GM18505 (cell line): ENCODE results near the gene FAM110A.

Experiments
- ATAC-seq: cut with Tn5 transposase; IDR thresholded peaks from one replicate; pipeline ENCODE4 v1.9.1; 2021; ENCODE audit not compliant: unreplicated experiment
- POLR2A ChIP-seq: IDR thresholded peaks from 4 replicates; pipeline ENCODE4 v1.6.1; 2011; ENCODE audit warnings: borderline replicate concordance; ENCODE audit not compliant: insufficient read depth, insufficient read length; ENCODE audit errors: extremely low read depth

The FAM110A gene

DNA sequence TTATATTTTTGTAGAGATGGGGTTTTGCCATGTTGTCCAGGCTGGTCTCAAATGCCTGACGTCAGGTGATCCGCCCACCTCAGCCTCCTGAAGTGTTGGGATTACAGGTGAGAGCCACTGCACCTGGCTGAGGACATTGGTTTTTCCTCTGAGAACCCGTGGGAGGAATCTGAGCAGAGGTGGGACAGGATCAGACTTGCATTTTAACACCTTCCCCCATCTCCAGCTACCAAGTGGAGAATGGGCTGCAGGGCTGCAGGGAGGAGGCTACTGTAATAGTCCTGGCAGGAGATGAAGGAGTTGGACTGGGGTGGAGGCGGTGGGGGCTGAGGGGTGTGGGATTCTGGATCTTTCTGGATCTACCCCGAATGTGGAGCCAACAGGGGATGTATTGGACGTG, 24.5 kb downstream of the FAM110A start:
- TF ChIP-seq POLR2A, result no peak
- ATAC-seq, result no peak

DNA sequence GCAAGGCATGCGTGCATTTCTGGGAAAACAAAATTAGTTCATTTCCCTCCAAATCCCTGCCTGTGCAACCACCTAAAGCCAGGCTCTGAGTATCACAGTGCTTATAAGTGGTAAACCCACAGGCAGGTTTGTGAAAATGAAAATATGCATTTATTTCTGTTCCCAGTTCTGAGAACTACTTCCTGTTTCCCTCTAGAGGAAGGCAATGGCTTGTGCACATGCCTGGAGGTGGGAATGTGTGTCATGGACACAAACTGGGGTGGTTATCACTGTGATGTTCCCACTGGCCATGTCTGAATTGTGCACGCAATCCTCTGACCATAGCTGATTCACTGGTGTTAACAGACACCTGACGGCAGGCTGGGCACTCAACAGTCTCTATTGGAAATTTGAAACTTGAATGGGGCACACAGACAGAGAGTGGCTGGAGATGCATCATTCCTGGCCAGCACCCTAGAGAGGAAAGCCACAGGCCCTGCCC, 26.3 kb downstream of the FAM110A start:
- no peak for ATAC-seq
- TF ChIP-seq POLR2A, result no peak

DNA sequence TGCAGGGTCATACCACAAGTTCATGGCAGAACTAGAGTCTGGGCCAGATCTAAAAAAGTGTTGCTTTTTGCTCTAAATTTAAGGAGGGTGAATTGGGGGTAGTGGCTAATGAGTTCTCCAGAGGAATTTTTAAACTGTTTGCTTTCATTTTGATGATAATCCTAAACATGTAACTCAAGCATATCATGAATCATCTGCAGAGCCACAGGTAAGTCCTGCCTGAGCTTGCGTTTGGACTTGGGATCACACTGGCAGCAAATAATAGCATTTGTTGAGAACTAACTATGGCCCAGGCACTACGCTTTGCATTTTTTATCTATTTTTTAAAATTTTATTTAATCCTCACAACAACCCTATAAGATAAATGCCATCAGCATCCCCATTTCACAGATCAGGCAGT, 27.4 kb downstream of the FAM110A start:
- no peak for TF ChIP-seq POLR2A
- ATAC-seq, result no peak

DNA sequence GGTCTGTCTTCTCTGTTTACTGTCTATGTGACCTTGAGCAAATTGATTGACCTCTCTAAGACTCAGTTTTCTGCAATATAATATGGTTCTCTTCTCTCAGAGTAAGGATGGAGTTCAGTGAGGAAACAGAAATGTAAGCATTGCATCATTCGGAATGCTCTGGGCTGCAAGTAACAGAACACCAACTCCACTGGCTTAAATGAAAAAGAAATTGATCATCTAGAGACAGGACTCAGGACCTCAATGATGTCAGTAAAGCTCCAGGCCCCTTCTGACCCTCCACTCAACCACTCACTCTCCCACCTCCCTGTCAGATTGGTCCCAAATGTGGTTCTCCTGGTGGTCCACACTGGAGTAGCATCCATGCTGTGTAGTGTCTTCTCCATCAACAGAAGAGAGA, 31.9 kb downstream of the FAM110A start:
- TF ChIP-seq POLR2A, result no peak

DNA sequence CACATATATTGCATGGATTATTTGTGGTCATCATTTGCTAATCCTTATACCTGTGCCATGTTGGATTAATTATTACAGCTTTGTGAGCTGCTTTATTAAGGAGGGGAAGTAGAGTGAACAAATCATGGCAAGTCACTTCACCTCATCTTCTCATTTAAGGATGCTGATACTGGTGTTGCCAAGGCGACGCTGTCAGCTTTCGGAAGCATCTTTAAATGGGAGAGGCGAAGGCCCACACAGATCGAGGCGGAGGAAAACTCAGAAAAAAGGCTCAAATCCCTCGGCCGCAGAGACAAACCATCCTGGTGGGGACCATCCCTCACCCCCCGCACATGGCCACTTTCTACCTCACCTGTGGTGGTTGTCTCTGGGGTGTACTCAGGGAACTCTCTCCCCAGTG, 34.8 kb downstream of the FAM110A start:
- ATAC-seq, result no peak
- TF ChIP-seq POLR2A, result no peak

More for the DNA sequence above, 31.9 kb downstream of the FAM110A start:
- no peak for ATAC-seq

DNA sequence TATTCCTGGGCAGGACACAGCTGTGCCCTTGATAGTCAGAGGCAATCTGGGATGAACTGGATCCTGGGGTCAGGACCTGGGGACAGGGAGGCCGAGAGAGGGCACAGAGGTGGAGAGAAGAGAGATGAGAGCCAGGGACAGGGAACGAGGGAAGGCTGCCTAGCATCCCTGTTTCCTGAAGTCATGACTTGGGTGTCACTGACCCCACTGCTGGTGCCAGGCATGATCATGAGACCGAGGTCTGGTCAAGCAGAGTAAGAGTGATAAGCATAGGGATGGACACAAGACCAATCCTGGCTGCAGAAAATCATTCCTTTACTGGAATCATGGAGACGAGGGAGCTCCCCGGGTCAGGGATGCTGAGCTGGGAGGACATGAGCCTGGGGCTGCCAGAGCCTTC, 36.1 kb downstream of the FAM110A start:
- TF ChIP-seq POLR2A, result no peak
- ATAC-seq, result no peak

DNA sequence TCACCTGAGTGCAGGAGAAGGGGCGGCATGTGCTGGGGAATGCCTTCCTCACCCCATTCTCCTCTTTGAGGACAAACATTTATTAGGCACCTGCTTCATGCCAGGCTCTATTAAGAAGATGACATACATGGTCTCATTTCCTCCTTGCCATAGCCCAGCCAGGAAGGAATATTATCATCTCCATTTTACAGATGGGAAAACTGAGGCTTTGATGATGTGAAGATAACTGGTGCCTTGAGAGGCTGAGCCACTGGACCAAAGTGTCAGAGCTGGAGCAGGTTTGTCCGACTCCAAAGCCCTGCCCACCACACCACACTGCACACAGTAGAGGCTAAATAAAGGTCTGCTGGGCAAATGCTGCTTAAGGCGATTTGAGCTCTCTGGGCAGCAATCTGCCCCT, 37.2 kb downstream of the FAM110A start:
- ATAC-seq, result no peak
- no peak for TF ChIP-seq POLR2A

DNA sequence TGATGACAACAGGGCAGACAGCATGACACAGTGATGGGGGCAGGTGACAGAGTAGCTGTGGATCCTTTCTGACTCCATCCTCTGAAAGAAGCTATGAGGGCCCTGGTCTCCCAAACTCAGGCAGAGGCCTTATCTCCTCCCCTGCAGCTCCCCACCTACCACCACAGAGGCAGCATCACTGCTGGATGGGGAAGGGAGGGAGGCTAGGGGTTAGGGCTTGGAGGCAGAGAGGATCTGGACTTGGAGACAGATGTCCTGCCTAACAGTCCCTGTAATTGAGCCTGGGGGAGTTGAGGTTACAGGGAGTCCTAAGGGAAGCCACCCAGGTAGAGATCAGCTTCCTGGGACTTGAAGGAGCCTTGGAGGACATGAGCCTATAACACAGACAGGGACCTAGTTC, 37.9 kb downstream of the FAM110A start:
- no peak for TF ChIP-seq POLR2A
- ATAC-seq, result no peak

DNA sequence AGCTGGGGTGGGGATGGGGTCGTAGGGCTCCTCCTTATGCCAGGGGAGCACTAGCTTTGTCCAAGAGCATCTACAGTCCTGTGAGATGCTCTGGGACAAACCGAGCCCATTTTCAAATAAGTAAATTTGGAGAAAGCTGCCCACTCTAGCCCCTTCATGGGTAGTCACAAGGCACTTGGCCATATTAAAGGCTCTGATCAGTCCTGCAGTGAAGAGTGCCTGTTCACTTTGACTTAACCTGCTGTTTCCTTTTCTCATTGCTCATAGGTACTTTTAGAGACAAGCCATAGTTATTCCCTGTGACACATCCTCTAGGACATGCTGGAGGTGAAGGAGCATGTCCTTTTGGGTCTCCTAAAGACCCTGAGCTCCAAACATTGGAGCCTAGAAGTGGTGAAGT, 38.4 kb downstream of the FAM110A start:
- no peak for ATAC-seq
- TF ChIP-seq POLR2A, result no peak

DNA sequence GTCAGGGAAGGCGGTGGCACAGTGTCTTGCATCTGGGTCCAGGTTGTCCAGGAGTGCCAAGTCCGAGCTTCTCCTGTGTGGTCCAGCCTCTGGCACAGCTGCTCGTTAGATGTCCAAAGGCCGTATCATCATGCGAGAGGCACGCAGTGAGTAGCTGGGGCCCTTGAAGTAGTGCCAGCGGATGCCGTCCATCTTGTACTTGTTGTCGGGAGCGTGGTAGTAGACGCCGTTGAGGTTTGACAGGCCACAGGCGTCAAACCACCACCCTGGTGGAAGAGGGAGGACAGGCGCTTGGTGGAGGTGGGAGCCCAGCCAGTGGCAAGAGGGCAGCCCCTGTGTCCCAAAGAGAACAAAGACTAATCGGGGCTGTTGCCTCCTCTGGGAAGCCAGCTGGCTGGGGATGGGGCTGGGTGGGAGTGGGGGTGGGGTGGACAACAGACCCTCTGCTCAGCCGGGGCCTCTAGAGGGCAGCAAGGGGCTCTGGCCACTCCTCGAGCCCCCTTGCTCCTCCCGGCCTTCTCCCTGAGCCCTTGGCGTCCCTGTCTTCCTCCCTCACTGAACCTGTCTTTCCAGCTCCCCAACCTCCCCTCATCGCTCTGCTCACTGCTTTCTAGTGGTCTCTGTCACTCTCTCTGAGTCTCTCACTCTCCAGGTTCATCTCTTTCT, 39.5 kb downstream of the FAM110A start:
- no peak for TF ChIP-seq POLR2A
- no peak for ATAC-seq

DNA sequence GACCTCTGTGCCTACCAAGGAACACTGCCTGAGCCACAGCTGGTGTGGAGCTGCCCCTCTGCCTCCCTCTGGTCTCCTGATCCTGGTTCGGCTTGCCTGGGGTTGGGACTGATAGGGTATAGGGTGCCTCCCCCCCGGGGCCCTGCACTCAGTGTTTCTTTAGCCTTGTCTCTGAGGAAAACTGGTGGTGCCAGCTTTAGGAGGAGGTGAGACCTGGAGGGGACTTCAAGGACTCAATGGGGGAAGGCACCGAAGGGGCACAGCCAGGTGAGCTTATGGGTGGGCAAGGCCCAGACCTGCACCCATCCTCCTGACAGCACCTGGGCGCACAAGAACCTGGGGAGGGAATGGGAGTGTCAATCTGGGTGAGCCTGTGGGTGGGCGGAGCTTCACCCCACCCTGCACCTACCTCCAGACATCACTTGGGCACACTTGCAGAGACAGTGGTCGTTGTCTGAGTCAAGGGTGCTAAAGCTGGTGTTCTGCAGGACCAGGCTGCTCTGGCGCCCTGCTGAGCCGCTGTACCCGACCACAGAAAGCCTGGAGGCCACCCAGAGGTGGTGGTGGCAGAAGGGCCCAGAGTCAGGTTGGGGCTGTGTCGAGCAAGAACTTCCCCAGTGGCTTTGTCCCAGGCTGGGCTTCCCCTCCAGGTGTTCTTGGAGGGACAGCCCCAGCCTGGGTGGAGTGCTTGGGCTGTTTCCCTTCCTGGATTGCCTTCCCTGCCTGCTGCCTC, 40.5 kb downstream of the FAM110A start:
- TF ChIP-seq POLR2A, result no peak
- no peak for ATAC-seq

DNA sequence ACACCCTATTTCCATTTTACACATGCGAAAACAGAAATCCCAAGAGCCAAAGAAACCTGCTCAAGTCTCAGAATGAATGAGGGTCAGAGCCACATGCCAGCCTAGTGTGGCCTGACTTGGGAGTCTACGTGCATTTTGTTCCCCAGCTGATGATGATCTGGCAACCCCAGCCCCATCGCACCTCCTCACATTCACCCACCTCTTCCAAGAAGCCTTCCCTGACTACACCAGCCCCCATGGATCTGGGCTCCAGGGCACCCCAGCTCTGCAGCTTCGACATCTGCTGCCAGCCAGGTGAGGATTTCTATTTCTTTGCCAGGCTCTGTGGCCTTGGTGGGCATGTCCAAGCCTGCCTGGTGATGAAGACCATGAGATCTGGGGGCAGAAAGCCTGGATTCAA, 41.6 kb downstream of the FAM110A start:
- TF ChIP-seq POLR2A, result no peak
- ATAC-seq, result no peak

DNA sequence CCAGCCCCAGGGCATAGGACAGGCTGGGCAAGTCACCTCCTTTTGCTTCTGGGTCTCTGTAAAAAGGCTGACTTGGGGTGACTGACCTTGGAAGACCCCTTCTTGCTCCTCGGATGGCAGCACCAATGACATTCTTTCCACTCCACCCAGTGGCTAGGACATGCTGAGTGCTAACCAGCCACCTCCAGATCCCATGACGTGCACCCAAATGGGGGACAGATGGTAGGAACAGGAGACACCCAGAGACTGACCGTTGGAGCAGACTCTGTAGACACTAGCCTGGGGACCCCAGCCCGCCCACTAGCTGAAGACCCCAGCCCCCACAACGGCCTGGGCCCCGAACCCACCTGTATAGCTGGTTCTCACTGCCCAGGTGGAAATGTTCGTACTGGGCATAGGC, 44.3 kb downstream of the FAM110A start:
- no peak for TF ChIP-seq POLR2A
- ATAC-seq, result no peak

DNA sequence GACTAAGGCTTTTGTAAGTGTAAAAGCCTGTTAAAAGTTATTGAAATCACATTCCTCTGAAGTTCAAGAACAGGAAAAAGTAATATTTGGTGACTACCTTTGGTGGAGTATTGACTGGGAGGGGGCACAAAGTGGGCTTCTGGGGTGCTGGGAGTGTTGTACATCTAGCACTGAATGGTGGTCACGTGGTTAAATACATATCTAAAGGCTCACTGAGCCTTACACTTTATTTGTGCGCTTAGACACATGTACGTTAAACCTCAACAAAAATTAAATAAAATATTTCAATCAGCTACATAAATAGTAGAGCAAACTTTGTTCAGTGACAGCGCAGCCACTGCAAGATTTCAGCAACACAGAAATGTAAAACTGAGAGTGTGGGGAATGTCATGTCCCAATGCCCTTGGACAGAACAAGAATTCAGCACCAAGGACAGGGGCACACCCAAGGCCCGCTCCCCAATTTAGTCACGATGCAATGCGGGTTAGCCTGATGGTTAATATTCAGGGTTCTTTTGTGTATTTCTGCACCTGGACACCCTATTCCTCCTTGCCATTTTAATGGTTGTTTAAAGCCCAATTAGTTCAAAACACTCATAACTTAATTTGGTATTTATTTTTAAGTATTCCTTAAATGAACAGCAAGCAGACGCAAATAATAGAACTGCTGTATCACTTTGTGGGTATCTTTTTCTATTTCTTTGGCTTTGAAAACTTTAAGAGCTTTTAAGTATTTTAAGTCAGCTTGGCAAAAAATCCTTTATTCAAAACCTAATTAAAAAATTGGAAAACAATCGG, 45.2 kb downstream of the FAM110A start:
- ATAC-seq, result no peak
- no peak for TF ChIP-seq POLR2A

DNA sequence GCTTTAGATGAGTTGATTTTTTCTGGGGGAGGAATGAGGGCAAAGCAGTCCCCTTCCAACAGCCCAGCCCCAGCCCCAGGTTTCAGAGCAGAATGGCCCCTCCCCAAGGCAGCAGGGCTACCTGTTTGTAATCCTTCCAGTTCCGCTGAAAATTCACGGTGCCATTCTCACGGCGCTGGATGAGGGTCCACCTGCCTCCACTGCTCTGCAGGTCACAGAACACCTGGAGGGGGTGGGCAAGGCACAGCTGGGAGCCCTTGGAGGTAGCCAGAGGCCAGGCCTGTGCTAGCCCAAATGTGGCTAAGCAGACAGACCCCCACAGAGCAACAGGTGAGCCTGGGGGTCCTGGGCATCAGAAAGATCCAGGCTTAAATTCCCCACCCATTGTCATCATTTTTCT, 46.1 kb downstream of the FAM110A start:
- no peak for TF ChIP-seq POLR2A
- ATAC-seq, result no peak
